ENCODE data around the gene KRT4.

Gene KRT4

DNA sequence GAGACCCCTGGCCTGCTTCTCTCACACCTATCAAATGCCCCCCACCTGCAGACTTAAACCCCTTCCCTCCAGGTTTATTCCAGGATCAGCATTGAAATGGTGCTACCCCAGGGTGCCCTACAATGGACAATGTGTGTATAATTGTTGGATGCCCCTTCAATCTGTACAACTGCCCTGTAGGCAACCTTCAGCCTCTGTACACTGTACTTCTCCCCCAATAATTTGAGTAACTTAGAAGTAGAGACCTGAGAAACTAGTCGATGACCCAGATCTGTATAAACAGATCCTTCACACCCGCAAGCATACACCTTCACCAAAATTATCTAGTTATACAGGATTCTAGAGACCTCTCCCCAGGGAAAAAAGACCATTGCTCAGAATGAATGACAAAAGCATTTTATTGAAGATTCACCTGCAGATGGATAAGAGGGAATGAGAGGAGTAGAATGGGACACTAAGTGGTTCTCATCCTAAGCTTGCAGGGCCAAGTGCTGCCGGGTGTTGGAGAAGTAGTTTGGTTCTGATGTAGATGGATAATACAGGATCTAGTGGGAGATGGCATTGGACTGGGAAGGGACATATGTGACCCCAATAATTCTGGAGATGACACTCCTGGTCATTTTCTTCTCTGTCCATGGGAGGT lies 7.6 kb downstream of the KRT4 start:
- TF ChIP-seq, protein P1, sequence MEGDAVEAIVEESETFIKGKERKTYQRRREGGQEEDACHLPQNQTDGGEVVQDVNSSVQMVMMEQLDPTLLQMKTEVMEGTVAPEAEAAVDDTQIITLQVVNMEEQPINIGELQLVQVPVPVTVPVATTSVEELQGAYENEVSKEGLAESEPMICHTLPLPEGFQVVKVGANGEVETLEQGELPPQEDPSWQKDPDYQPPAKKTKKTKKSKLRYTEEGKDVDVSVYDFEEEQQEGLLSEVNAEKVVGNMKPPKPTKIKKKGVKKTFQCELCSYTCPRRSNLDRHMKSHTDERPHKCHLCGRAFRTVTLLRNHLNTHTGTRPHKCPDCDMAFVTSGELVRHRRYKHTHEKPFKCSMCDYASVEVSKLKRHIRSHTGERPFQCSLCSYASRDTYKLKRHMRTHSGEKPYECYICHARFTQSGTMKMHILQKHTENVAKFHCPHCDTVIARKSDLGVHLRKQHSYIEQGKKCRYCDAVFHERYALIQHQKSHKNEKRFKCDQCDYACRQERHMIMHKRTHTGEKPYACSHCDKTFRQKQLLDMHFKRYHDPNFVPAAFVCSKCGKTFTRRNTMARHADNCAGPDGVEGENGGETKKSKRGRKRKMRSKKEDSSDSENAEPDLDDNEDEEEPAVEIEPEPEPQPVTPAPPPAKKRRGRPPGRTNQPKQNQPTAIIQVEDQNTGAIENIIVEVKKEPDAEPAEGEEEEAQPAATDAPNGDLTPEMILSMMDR (IDR thresholded peaks at IDR 0.05; ENCODE audit: insufficient read depth, low read length, poor library complexity, severe bottlenecking) = no peak
- Histone ChIP-seq H3K4me3 (replicated peaks; ENCODE audit: low read depth, low read length) (no peak overlapping the region), H3K36me3 (ENCODE audit: control insufficient read depth, insufficient read depth, low read length) (no peaks in the 10 kb centered on the region), H3K27me3 (replicated peaks; ENCODE audit: control insufficient read depth, insufficient read depth, low read length) (no peaks in the 10 kb centered on the region; the same call in none of the 2 replicates)
- no peak for DNase-seq (ENCODE audit: extremely low read depth, insufficient read length)

DNA sequence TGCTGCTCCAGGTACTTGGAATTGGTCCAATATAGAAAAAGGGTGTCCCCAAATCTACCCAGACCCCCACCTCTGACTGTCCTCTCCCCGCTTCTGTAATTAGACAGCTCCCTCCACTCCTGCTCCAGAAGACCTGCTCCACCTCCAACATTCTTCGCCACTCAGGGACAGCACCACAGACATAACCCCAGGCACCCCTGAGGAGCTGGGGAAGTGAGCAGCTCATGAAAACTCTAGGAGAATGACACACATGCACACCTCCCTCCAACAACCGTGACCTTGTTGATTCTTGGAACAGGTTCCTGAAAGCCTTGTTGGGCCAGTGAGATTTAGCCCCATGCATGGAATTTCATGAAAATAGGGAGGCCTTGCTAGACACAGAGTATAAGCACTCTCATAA lies 8.2 kb downstream of the KRT4 start:
- TF ChIP-seq, protein P1 (IDR thresholded peaks at IDR 0.05; ENCODE audit: insufficient read depth, low read length, poor library complexity, severe bottlenecking) = no peak
- H3K27me3 ChIP-seq (replicated peaks; ENCODE audit: control insufficient read depth, insufficient read depth, low read length) = no peaks in the 10 kb centered on the region; the same call in none of the 2 replicates
- H3K36me3 ChIP-seq (ENCODE audit: control insufficient read depth, insufficient read depth, low read length) = no peaks in the 10 kb centered on the region
- no peak for DNase-seq (ENCODE audit: extremely low read depth, insufficient read length)
- H3K4me3 ChIP-seq (replicated peaks; ENCODE audit: low read depth, low read length) = no peak overlapping the region

DNA sequence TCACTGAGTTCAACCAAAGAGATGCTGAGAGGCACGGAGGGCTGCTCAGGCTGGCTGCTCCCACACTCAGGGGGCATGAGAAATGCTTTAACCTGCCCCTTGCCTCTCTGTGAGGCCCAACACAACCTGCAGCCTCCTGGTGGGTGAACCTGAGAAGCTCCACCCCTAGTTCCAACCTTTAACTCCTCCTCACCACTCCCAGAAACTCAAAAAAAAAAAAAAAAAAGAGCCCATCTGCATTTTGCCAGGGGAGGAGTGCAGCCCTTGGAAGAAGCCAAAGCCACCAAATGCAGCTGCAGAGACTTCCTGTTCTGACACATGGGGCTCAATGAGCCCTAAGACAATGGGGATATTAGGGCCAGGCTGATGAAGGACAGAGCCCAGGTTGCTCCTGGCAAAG lies 8.9 kb downstream of the KRT4 start:
- Histone ChIP-seq H3K4me3 (replicated peaks; ENCODE audit: low read depth, low read length) (no peak overlapping the region), H3K36me3 (ENCODE audit: control insufficient read depth, insufficient read depth, low read length) (no peaks in the 10 kb centered on the region), H3K27me3 (replicated peaks; ENCODE audit: control insufficient read depth, insufficient read depth, low read length) (no peaks in the 10 kb centered on the region; the same call in none of the 2 replicates)
- DNase-seq (ENCODE audit: extremely low read depth, insufficient read length) = no peak
- TF ChIP-seq, protein P1 (IDR thresholded peaks at IDR 0.05; ENCODE audit: insufficient read depth, low read length, poor library complexity, severe bottlenecking) = no peak

DNA sequence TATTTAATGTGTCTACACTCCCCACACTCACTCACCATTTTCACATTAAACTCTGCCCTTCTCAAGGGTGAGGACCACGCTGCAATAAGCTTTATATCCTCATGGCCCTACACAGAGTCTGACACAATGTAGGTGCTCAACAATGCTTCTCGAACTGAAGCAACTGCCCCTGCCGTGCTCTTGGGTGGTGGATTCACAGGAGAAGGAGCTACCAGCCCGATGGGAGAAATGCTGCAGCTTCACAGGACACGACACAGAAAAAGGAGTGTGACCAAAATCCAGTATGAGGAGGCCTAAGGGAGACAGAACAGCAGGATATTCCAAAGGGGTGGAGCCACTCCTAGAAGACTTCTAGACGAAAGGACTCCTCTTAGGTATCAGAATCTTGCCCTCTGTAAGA lies 11.5 kb downstream of the KRT4 start:
- Histone ChIP-seq H3K4me3 (replicated peaks; ENCODE audit: low read depth, low read length) (no peak overlapping the region), H3K36me3 (ENCODE audit: control insufficient read depth, insufficient read depth, low read length) (no peaks in the 10 kb centered on the region), H3K27me3 (replicated peaks; ENCODE audit: control insufficient read depth, insufficient read depth, low read length) (no peaks in the 10 kb centered on the region; the same call in none of the 2 replicates)
- TF ChIP-seq, protein P1 (IDR thresholded peaks at IDR 0.05; ENCODE audit: insufficient read depth, low read length, poor library complexity, severe bottlenecking) = no peak
- DNase-seq (ENCODE audit: extremely low read depth, insufficient read length) = no peak

DNA sequence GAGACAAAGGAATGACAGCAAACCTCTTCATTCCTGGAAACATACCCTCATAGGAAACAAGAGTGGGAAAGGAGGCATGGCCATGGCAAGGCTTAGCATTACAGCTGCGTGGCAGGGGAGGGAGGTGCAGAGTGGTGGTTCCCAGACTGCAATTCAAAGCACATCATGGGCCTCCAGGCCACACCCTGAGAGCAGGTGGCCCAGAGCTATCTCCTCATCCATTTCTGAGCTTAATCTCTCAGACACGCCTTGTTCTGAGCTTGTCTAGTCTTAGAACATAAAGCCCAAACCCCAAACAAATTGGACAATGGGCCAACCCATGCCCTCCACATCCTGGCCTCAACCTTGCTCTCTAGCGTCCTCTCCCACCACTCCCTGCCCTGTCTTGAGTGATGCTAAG lies 12.1 kb downstream of the KRT4 start:
- DNase-seq (ENCODE audit: extremely low read depth, insufficient read length) = no peak
- H3K4me3 ChIP-seq (replicated peaks; ENCODE audit: low read depth, low read length) = no peak overlapping the region
- TF ChIP-seq, protein P1 (IDR thresholded peaks at IDR 0.05; ENCODE audit: insufficient read depth, low read length, poor library complexity, severe bottlenecking) = no peak
- H3K36me3 ChIP-seq (ENCODE audit: control insufficient read depth, insufficient read depth, low read length) = no peaks in the 10 kb centered on the region
- H3K27me3 ChIP-seq (replicated peaks; ENCODE audit: control insufficient read depth, insufficient read depth, low read length) = no peaks in the 10 kb centered on the region; the same call in none of the 2 replicates
